K562 (cell line): ENCODE measurements around the gene CREB3L2. TPM values are rescaled to one million over a fixed set of nuclear protein-coding genes. Genes with fewer than 3 reads are reported as not detected.

ENCODE experiments used
- ATF7 ChIP-seq: fragments of 450-650 bp; IDR thresholded peaks from 2 replicates; pipeline ENCODE4 v1.7.1; 2014; ENCODE audit warnings: mild to moderate bottlenecking, moderate library complexity
- DLX4 ChIP-seq: fragments of 250-450 bp; sonication (Bioruptor Pico); IDR thresholded peaks from 2 replicates; pipeline ENCODE4 v1.6.1; 2021; ENCODE audit warnings: mild to moderate bottlenecking
- EP300 ChIP-seq: IDR thresholded peaks from 2 replicates; pipeline ENCODE4 v1.6.1; 2012; ENCODE audit warnings: low read length, improper control_type of control experiment
- HDAC1 ChIP-seq, 2 experiments: fragments of 450-650 bp; IDR thresholded peaks; 2 replicates each; pipeline ENCODE4 v1.6.1; 2016 to 2017; ENCODE audit warnings: inconsistent platforms in 1 of 2, mild to moderate bottlenecking in 1 of 2, moderate library complexity in 1 of 2
- IRF9 ChIP-seq: fragments of 450-650 bp; IDR thresholded peaks from 2 replicates; pipeline ENCODE4 v1.6.1; 2016; ENCODE audit warnings: missing biosample characterization, missing genetic modification characterization
- KHSRP ChIP-seq: fragments of 450-650 bp; IDR thresholded peaks from 2 replicates; pipeline ENCODE4 v1.6.1; 2017
- MAZ ChIP-seq, 2 experiments: fragments of 450-650 bp in 1 of 2; sonication (generic) in 1 of 2; formaldehyde crosslinking; IDR thresholded peaks in 1 of 2; conservative IDR thresholded peaks in 1 of 2; 2 replicates each; pipeline versions ENCODE4 v1.4.0 to v1.5.0; 2020; ENCODE audit warnings: mild to moderate bottlenecking in 1 of 2, missing genetic modification reagents in 1 of 2
- MEF2A ChIP-seq: IDR thresholded peaks from 2 replicates; pipeline ENCODE4 v1.6.1; 2011; ENCODE audit warnings: low read depth, mild to moderate bottlenecking, low read length, moderate library complexity; ENCODE audit not compliant: control insufficient read depth
- NR2C2 ChIP-seq, 2 experiments: fragments of 200-800 bp in 1 of 2; sonication (Bioruptor generic) in 1 of 2; sonication (generic) in 1 of 2; formaldehyde crosslinking in 1 of 2; IDR thresholded peaks; 2 replicates each; pipeline versions ENCODE4 v1.6.1 to v1.8.0; 2016 to 2022; ENCODE audit warnings: mild to moderate bottlenecking in 1 of 2, missing compliant biosample characterization in 1 of 2, missing genetic modification characterization in 1 of 2, missing genetic modification reagents in 1 of 2
- TRIM24 ChIP-seq, 2 experiments: fragments of 450-650 bp; IDR thresholded peaks; 2 replicates each; pipeline ENCODE4 v1.6.1; 2016
- ZNF592 ChIP-seq: fragments of 450-650 bp; IDR thresholded peaks from 2 replicates; pipeline ENCODE4 v1.6.1; 2017; ENCODE audit warnings: antibody characterized with exemption, mild to moderate bottlenecking
- polyA plus RNA-seq, 8 experiments: library from polyadenylated mRNA; depleted of rRNA in 4 of 8; stranded (reverse) in 5 of 8; unstranded in 3 of 8; fragments of >200 nt; fragmentation: Nextera tagmentation in 2 of 8; fragmentation: Illumina TruSeq in 1 of 8; extraction: Ambion mirVana in 2 of 8; extraction: Trizol in 1 of 8; gene quantifications; 2 replicates each; pipeline versions ENCODE4 v1.2.1 to v1.2.3, GENCODE V29; 2011 to 2014; ENCODE audit warnings: inconsistent platforms in 1 of 8, missing spikeins in 1 of 8
- total RNA-seq, 7 experiments: library from RNA; depleted of rRNA in 6 of 7; stranded (reverse); fragments of >200 nt in 6 of 7; fragmentation: Illumina TruSeq in 2 of 7; extraction: Trizol in 2 of 7; gene quantifications; 2 replicates each; pipeline versions ENCODE4 v1.2.1 to v1.2.3, GENCODE V29; 2011 to 2021; ENCODE audit warnings: low replicate concordance in 1 of 7
- TF ChIP-seq, protein P1 (sequence below), 2 experiments: fragments of 450-650 bp in 1 of 2; sonication (generic) in 1 of 2; formaldehyde crosslinking in 1 of 2; IDR thresholded peaks in 1 of 2; conservative IDR thresholded peaks in 1 of 2; 2 replicates each; pipeline versions ENCODE4 v1.6.1 to v1.8.1; 2016 to 2023; ENCODE audit warnings: mild to moderate bottlenecking in 2 of 2, moderate library complexity in 2 of 2, inconsistent platforms in 1 of 2, missing genetic modification reagents in 1 of 2

CREB3L2 gene
- total and polyA plus RNA-seq, 9 of the 15 experiments (the other 6 are each of a cell fraction or from before 2014, with no cell fraction given) = 7.1 to 45.6 (median 15.8) TPM

GRCh38 chr7:137942484-137943115, 59.3 kb downstream of the CREB3L2 start (continued):
- TF ChIP-seq NR2C2 (CRISPR knock-in tag; IDR thresholded peaks at IDR 0.05) (no peak), NR2C2 (tag; IDR thresholded peaks at IDR 0.05) (peak; percentile 24; the same call in 1 of the 2 replicates), HDAC1 (IDR thresholded peaks at IDR 0.05) (0 out of 4 replicates have a peak, but pooled peaks of 1 of the 2 experiments have one; percentile 49), MEF2A (peak; percentile 20; the same call in 1 of the 2 replicates), ATF7 (peak; percentile 56), MAZ (CRISPR knock-in tag; conservative IDR thresholded peaks at IDR 0.05 in 1 of 2, IDR thresholded peaks at IDR 0.05 in 1 of 2) (0 out of 4 replicates have a peak, but pooled peaks of 1 of the 2 experiments have one; percentile 26), EP300 (no peak), IRF9 (tag) (peak; percentile 67; the same call in 1 of the 2 replicates), TRIM24 (IDR thresholded peaks at IDR 0.05) (0 out of 4 replicates have a peak, but pooled peaks of 1 of the 2 experiments have one; percentile 6), DLX4 (no peak), KHSRP (0 out of 2 replicates have a peak, but pooled peaks have one; percentile 14), ZNF592 (0 out of 2 replicates have a peak, but pooled peaks have one; percentile 7)
- TF ChIP-seq, protein P1, sequence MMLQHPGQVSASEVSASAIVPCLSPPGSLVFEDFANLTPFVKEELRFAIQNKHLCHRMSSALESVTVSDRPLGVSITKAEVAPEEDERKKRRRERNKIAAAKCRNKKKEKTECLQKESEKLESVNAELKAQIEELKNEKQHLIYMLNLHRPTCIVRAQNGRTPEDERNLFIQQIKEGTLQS (IDR thresholded peaks at IDR 0.05) = peak; percentile 91
- TF ChIP-seq, protein P1 (CRISPR knock-in tag; conservative IDR thresholded peaks at IDR 0.05) = no peak
- TF ChIP-seq, all 486 proteins: peak for 14
